ENCODE measurements around the gene UTP25. TPM values are rescaled to one million over a fixed set of nuclear protein-coding genes. Genes with fewer than 3 reads are reported as not detected.
"Not testable (repeated sequence)": the region's sequence is repeated elsewhere in the genome, so short reads cannot be mapped to it uniquely, and the experiment has no call there.

The UTP25 gene
- total RNA-seq, 3 donors from 2014 or later: 16.9 to 18.6 (median 17.7) TPM

- ATAC-seq; H3K4me1 Mint-ChIP-seq (ENCODE audit: low read depth); DNase-seq; H3K4me3 Mint-ChIP-seq; H3K9me3 Mint-ChIP-seq; H3K36me3 Mint-ChIP-seq (ENCODE audit: insufficient read depth): not testable (repeated sequence)
- H3K27me3 Mint-ChIP-seq (ENCODE audit: low read depth): peaks cover 17% of the 10 kb centered on the region
Observed at GRCh38 chr1:209898851-209899250, 71.1 kb downstream of the UTP25 start.

DNA sequence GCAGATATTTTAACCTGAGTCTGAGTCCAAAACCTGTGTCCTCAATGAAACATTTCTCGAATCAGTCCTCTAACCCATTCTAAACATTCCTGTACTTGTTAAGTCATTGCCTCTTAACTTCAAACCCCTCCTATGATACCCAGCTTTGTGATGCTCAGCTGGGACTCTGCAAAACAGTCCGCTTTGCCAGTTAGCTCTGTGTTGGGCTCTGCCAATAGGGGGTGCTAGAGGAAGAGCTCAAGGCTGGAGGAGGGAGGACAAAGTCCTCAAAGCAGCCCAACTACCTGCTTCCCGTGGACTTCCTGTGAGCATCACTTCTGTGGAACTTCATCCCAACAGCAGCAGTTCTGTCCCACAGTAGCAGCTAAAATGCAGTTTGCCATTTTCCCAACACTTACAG is 72.2 kb downstream of the UTP25 start:
- DNase-seq (no peak), ATAC-seq (no peak)
- Mint-ChIP-seq H3K4me3 (no peak overlapping the region), H3K9me3 (no peaks in the 10 kb centered on the region), H3K36me3 (ENCODE audit: insufficient read depth) (no peaks in the 10 kb centered on the region), H3K27me3 (ENCODE audit: low read depth) (peaks cover 12% of the 10 kb centered on the region), H3K4me1 (ENCODE audit: low read depth) (peaks cover 10% of the 10 kb centered on the region)

DNA sequence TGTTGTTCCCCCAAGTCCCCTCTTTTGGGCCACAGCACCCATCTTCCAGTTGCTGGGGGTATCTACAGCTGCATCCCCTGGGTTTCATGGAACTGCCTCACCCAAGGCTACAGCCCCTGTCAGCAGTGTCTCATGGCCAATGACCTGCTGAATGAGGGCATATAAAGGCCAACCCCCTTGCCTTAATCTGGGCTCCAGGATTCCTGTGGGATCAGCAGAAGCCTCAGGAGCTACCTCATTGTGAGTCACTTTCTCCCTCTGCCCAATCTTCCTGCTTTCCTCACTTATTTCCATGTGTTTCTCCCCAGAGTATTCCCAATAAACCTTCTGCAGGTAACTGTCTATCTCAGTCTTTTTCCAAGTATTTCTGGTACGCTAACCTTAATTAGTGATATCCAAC is 73.0 kb downstream of the UTP25 start:
- no peaks in the 10 kb centered on the region for H3K36me3 Mint-ChIP-seq (ENCODE audit: insufficient read depth)
- H3K4me1 Mint-ChIP-seq (ENCODE audit: low read depth): peaks cover 4% of the 10 kb centered on the region
- DNase-seq: no peak
- H3K4me3 Mint-ChIP-seq: no peak overlapping the region
- no peak for ATAC-seq
- H3K9me3 Mint-ChIP-seq: no peaks in the 10 kb centered on the region
- H3K27me3 Mint-ChIP-seq (ENCODE audit: low read depth): peaks cover 12% of the 10 kb centered on the region

DNA sequence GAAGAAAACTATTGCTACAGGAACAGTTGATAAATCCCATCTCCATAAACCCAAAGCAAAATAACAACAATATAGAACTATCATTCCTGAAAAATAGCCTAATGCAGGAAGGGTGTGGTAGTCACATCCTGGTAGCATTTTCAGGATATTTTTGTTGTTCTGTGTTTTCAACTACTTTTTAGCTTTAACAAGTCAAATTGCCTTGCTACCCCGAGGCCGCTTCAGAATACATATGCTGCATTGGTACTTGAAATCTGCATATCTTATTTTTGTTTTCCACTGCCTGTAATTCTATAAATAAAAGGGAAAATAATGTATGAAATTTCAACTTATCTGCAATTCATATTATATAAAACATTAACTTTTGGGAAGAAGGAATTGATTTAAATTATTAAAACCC is 73.4 kb downstream of the UTP25 start:
- DNase-seq (no peak), ATAC-seq (no peak)
- no peaks in the 10 kb centered on the region for H3K36me3 Mint-ChIP-seq (ENCODE audit: insufficient read depth)
- no peaks in the 10 kb centered on the region for H3K9me3 Mint-ChIP-seq
- peaks cover 8% of the 10 kb centered on the region for H3K27me3 Mint-ChIP-seq (ENCODE audit: low read depth)
- H3K4me3 Mint-ChIP-seq: no peak overlapping the region
- H3K4me1 Mint-ChIP-seq (ENCODE audit: low read depth): no peaks in the 10 kb centered on the region

DNA sequence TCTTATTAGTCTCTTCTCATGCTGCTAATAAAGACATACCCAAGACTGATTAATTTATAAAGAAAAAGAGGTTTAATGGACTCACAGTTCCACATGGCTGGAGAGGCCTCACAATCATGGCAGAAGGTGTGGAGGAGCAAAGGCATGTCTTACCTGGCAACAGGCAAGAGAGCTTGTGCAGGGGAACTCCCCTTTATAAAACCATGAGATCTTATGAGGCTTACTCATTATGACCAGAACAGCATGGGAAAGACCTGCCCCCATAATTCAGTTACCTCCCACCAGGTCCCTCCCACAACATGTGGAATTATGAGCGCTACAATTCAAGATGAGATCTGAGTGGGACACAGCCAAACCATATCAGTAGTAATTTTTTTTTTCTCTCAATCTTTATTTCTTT is 77.0 kb downstream of the UTP25 start:
- H3K4me3 Mint-ChIP-seq; DNase-seq; H3K9me3 Mint-ChIP-seq; H3K36me3 Mint-ChIP-seq (ENCODE audit: insufficient read depth); ATAC-seq; H3K4me1 Mint-ChIP-seq (ENCODE audit: low read depth): not testable (repeated sequence)
- H3K27me3 Mint-ChIP-seq (ENCODE audit: low read depth): peaks cover 14% of the 10 kb centered on the region

Other genes with a start within 250 kb of the UTP25 start
- gene CAMK1G, start 244.3 kb upstream of the UTP25 start, total RNA-seq: under 1 TPM; 0.08 to 0.15 (median 0.14) TPM
- gene LAMB3, start 175.5 kb upstream of the UTP25 start, total RNA-seq: 1 to 10 TPM in 1 of 3 donors, under 1 TPM in 2; 0.38 to 1.5 (median 0.55) TPM
- 10 to 100 TPM; 16.3 to 55.6 (median 39.0) TPM for gene G0S2, start 152.6 kb upstream of the UTP25 start, total RNA-seq
- 1 to 10 TPM; 2.6 to 8.7 (median 2.7) TPM for gene HSD11B1, start 123.1 kb upstream of the UTP25 start, total RNA-seq
- 100 to 1,000 TPM in 1 of 3 donors, 10 to 100 TPM in 2; 59.0 to 109 (median 85.2) TPM for gene TRAF3IP3, start 71.9 kb upstream of the UTP25 start, total RNA-seq
- 1 to 10 TPM; 1.6 to 2.1 (median 1.7) TPM for gene C1orf74, start 43.4 kb upstream of the UTP25 start, total RNA-seq
- gene IRF6, start 21.8 kb upstream of the UTP25 start, total RNA-seq: under 1 TPM; 0.11 to 0.15 (median 0.13) TPM
- gene SYT14, start 110.2 kb downstream of the UTP25 start, total RNA-seq: not detected

Measured in activated T-cell treated with anti-CD3 and anti-CD28 coated beads, Interleukin-2, amount 50 U/mL, for 4 hours (primary cell).